Cardiac muscle cell (in vitro differentiated cells and primary cell): ENCODE measurements around the gene PACSIN2. TPM values are rescaled to one million over a fixed set of nuclear protein-coding genes. Genes with fewer than 3 reads are reported as not detected.

ENCODE experiments used
- DNase-seq, 2 donors: peaks; one replicate each; pipeline versions ENCODE4 v3.0.0 to v3.0.0-alpha.2; 2010 to 2017; ENCODE audit warnings: low read depth in 1 of 2, low spot score in 1 of 2
- H3K27ac ChIP-seq: fragments of 200-600 bp; sonication (generic); 2 replicates; pipeline ENCODE4 v1.5.1; 2016
- H3K27me3 ChIP-seq: fragments of 200-600 bp; sonication (generic); 2 replicates; pipeline ENCODE4 v1.6.0; 2016; ENCODE audit warnings: control low read depth
- H3K36me3 ChIP-seq: fragments of 200-600 bp; sonication (generic); 2 replicates; pipeline ENCODE4 v1.5.1; 2016; ENCODE audit warnings: control low read depth
- H3K4me1 ChIP-seq: fragments of 200-600 bp; sonication (generic); 2 replicates; pipeline ENCODE4 v1.8.1; 2017; ENCODE audit warnings: low read depth, mild to moderate bottlenecking, mixed run types
- H3K4me3 ChIP-seq: fragments of 200-600 bp; sonication (generic); 2 replicates; pipeline ENCODE4 v1.5.1; 2016; ENCODE audit warnings: mild to moderate bottlenecking
- H3K9me3 ChIP-seq: fragments of 200-600 bp; sonication (generic); 2 replicates; pipeline ENCODE4 v1.5.1; 2017; ENCODE audit warnings: low read depth, mild to moderate bottlenecking, control low read depth
- CTCF ChIP-seq: IDR thresholded peaks from 2 replicates; pipeline ENCODE4 v1.5.1; 2012; ENCODE audit warnings: low read depth, mild to moderate bottlenecking, low read length
- polyA plus RNA-seq: library from polyadenylated mRNA; unstranded; fragments of >200 nt; fragmentation: Nextera tagmentation; extraction: Ambion mirVana; gene quantifications from 2 replicates; pipeline ENCODE4 v1.2.1, GENCODE V29; 2016
- total RNA-seq: library from RNA; depleted of rRNA; stranded (reverse); fragments of >200 nt; gene quantifications from 2 replicates; pipeline ENCODE4 v1.2.3, GENCODE V29; 2016

The PACSIN2 gene
- total and polyA plus RNA-seq, 2 experiments from 2014 or later, result 67.7 to 70.5 TPM

- H3K9me3 ChIP-seq, result no peaks in the 10 kb centered on the region
- no peaks in the 10 kb centered on the region for H3K27me3 ChIP-seq
- no peak for DNase-seq
- H3K4me1 ChIP-seq, result no peaks in the 10 kb centered on the region
- no peak overlapping the region for H3K27ac ChIP-seq
- peaks cover 24% of the 10 kb centered on the region for H3K36me3 ChIP-seq
- no peak overlapping the region for H3K4me3 ChIP-seq
- no peak for TF ChIP-seq CTCF
Measured at GRCh38 chr22:42884616-42885375, 130.2 kb downstream of the PACSIN2 start.

- H3K4me3 ChIP-seq, result no peak overlapping the region
- H3K27ac ChIP-seq, result no peak overlapping the region
- H3K4me1 ChIP-seq, result no peaks in the 10 kb centered on the region
- H3K27me3 ChIP-seq, result no peaks in the 10 kb centered on the region
- no peak for DNase-seq
- H3K36me3 ChIP-seq, result peaks cover 24% of the 10 kb centered on the region
- TF ChIP-seq CTCF, result no peak
- no peaks in the 10 kb centered on the region for H3K9me3 ChIP-seq
Measured at GRCh38 chr22:42883970-42884369, 131.0 kb downstream of the PACSIN2 start.

- H3K9me3 ChIP-seq, result no peaks in the 10 kb centered on the region
- H3K27me3 ChIP-seq, result no peaks in the 10 kb centered on the region
- H3K36me3 ChIP-seq, result peaks cover 15% of the 10 kb centered on the region
- no peak for DNase-seq
- no peak overlapping the region for H3K4me3 ChIP-seq
- no peak overlapping the region for H3K27ac ChIP-seq
- no peak for TF ChIP-seq CTCF
- H3K4me1 ChIP-seq, result peaks cover 1% of the 10 kb centered on the region
Measured at GRCh38 chr22:42883121-42883520, 131.8 kb downstream of the PACSIN2 start.

- H3K27me3 ChIP-seq, result no peaks in the 10 kb centered on the region
- H3K9me3 ChIP-seq, result no peaks in the 10 kb centered on the region
- no peak for DNase-seq
- peaks cover 15% of the 10 kb centered on the region for H3K36me3 ChIP-seq
- no peak for TF ChIP-seq CTCF
- no peak overlapping the region for H3K4me3 ChIP-seq
- no peak overlapping the region for H3K27ac ChIP-seq
- peaks cover 6% of the 10 kb centered on the region for H3K4me1 ChIP-seq
Measured at GRCh38 chr22:42881982-42882656, 132.8 kb downstream of the PACSIN2 start.

GRCh38 chr22:42881298-42881697 is 133.7 kb downstream of the PACSIN2 start:
- no peak for DNase-seq
- H3K36me3 ChIP-seq, result peaks cover 15% of the 10 kb centered on the region
- H3K27ac ChIP-seq, result no peak overlapping the region
- peaks cover 6% of the 10 kb centered on the region for H3K4me1 ChIP-seq
- no peaks in the 10 kb centered on the region for H3K27me3 ChIP-seq
- no peak for TF ChIP-seq CTCF
- no peak overlapping the region for H3K4me3 ChIP-seq
- no peaks in the 10 kb centered on the region for H3K9me3 ChIP-seq
